Cardiac atrium fibroblast (primary cell): ENCODE results near the gene HEPHL1. TPM values are rescaled to one million over a fixed set of nuclear protein-coding genes. Genes with fewer than 3 reads are reported as not detected.

Experiments used
- total RNA-seq: library from RNA; depleted of rRNA; stranded (reverse); fragments of >200 nt; gene quantifications from 2 replicates; pipeline ENCODE4 v1.2.3, GENCODE V29; 2015

HEPHL1 gene, protein sequence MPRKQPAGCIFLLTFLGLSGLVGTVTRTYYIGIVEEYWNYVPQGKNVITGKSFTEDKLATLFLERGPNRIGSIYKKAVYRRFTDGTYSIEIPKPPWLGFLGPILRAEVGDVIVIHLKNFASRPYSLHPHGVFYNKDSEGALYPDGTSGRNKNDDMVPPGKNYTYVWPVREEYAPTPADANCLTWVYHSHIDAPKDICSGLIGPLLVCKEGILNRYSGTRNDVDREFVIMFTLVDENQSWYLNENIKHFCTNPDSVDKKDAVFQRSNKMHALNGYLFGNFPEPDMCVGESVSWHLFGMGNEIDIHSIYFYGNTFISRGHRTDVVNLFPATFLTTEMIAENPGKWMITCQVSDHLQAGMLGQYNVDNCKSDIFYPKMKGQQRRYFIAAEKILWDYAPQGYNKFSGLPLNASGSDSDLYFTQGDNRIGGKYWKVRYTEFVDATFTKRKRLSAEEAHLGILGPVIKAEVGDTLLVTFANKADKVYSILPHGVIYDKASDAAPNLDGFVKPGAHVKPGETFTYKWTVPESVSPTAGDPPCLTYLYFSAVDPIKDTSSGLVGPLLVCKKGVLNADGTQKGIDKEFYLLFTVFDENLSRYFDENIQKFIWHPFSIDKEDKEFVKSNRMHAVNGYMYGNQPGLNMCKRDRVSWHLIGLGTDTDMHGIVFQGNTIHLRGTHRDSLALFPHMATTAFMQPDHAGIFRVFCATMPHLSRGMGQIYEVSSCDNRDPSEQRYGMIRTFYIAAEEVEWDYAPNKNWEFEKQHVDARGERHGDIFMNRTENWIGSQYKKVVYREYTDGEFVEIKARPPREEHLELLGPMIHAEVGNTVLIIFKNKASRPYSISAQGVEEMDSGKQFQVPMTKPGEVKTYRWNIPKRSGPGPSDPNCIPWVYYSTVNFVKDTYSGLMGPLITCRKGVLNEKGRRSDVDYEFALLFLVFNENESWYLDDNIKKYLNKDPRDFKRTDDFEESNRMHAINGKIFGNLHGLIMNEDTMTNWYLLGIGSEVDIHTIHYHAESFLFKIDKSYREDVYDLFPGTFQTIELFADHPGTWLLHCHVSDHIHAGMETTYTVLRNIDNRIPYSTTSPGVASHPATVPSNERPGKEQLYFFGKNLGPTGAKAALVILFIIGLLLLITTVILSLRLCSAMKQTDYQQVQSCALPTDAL
- total RNA-seq = under 0.01 TPM in 1 of 2 replicates, not detected in the other

DNA sequence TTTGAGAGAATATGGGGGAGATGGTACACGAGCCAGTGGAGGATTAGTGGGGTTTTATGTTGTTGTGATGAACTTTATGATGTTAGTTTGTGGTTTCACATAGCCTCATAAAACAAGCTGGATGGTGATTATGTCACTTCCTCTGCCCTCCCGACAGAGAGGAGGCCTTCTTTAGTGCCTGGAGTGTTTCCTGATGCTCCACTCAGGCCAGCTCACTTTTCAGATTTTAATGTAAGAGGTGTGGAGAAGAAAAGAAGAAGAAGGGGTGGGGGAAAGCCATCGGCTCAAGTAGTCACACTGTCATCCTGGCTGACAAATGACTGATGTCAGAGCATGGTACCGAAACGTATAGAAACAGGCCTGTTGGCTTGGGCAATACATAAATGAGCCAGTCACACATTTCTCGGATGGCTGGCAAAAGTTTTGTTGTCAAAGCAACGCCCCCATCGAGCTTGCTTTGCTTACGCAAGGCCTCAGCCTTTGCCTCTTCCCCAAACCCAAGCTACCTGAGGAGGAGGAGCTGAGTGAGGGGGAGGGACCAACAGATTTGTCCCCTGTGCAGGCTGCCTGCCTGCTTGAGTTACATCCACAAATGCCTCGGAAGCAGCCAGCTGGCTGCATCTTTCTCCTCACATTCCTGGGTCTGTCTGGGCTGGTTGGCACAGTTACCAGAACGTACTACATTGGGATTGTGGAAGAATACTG is at the start of gene HEPHL1:
TSS of gene HEPHL1 (plus strand) at position 578 of the 705 bp plus-strand sequence. CDS start at position 593, 15 bp downstream.

DNA sequence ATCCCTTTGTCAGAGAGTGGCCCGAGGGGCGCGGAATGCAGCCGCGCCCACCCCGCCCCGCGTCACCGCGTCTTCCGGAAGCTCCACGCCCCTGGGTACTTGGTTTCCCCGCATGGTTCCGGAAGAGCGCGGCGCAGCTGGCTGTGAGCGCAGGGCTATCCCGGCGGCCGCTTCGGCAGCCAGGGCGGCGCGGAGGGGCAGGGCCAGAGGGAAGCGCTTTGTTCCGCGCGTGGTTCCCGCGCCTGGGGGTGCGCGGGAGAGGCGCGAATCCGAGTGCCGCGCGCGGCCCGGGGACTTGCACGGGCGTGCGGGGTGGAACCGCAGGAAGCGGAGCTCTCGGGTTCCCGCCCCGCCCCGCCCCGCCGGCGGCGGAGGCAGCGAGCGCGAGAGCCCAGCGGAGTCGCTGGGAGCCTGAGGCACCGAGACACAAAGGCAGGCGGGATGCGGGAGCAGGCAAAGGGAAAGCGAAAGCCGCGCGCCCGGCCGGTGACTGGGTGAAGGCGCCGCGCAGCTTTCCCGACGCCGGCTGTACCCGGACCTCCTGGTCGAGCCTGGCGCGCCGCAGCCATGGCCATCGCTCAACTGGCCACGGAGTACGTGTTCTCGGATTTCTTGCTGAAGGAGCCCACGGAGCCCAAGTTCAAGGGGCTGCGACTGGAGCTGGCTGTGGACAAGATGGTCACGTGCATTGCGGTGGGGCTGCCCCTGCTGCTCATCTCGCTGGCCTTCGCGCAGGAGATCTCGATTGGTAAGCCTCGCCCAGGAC is 107.8 kb downstream of the HEPHL1 start, which contains the start of gene PANX1:
TSS of gene PANX1 (plus strand) at position 96 of the 766 bp plus-strand sequence. CDS start at position 568, 472 bp downstream.

Other genes starting within 250 kb of the HEPHL1 start
- gene MED17, start 237.1 kb upstream of the HEPHL1 start, total RNA-seq = 19.0 and 24.4 TPM in 2 replicates
- gene VSTM5, start 170.7 kb upstream of the HEPHL1 start, total RNA-seq = 0.18 TPM in 1 of 2 replicates, not detected in the other
- gene PANX1, start 107.5 kb downstream of the HEPHL1 start, total RNA-seq = 17.7 and 28.4 TPM in 2 replicates